Panc1 (cell line): ENCODE measurements around the gene DNAJC2.
A peak's percentile ranks its signal among the peaks of the same experiment; 100 is the strongest.

Experiments used
- CTCF ChIP-seq: fragments of 450-650 bp; IDR thresholded peaks from 2 replicates; pipeline ENCODE4 v1.5.1; 2017; ENCODE audit warnings: mild to moderate bottlenecking
- POLR2AphosphoS5 ChIP-seq: IDR thresholded peaks from 2 replicates; pipeline ENCODE4 v1.6.1; 2012; ENCODE audit warnings: mild to moderate bottlenecking, low read depth, low read length, moderate library complexity
- REST ChIP-seq, 2 experiments: IDR thresholded peaks; 2 replicates each; pipeline ENCODE4 v1.6.1; 2011 to 2012; ENCODE audit warnings: low read depth in 2 of 2, control low read depth in 1 of 2, low read length in 1 of 2, mild to moderate bottlenecking in 1 of 2, moderate library complexity in 1 of 2; ENCODE audit not compliant: insufficient read depth in 1 of 2
- SIN3A ChIP-seq: IDR thresholded peaks from 2 replicates; pipeline ENCODE4 v1.6.1; 2012; ENCODE audit warnings: low read depth, mild to moderate bottlenecking, low read length, moderate library complexity, borderline replicate concordance; ENCODE audit not compliant: insufficient read depth

- no peak for TF ChIP-seq CTCF
- TF ChIP-seq POLR2AphosphoS5: peak; percentile 94
- TF ChIP-seq REST (IDR thresholded peaks at IDR 0.05; ENCODE audit: insufficient read depth in 1 of 2, low read depth in 2 of 2, low read length in 1 of 2): peak in 1 of 2 experiments; percentile 30; a peak in 1 of 4 replicates
- peak; percentile 96 for TF ChIP-seq SIN3A
Observed at GRCh38 chr7:103344453-103345149, at the start of gene DNAJC2.
